MG63 (cell line): Measurements from ENCODE around the gene TERT. TPM values are rescaled to one million over a fixed set of nuclear protein-coding genes. Genes with fewer than 3 reads are reported as not detected.

Experiments
- DNase-seq: peaks from one replicate; pipeline ENCODE4 v3.0.0-alpha.2; 2020
- H3K27me3 ChIP-seq: fragments of 250-450 bp; sonication (Bioruptor Pico); 2 replicates; pipeline ENCODE4 v1.5.1; 2020; ENCODE audit warnings: mild to moderate bottlenecking, moderate library complexity
- H3K36me3 ChIP-seq: fragments of 250-450 bp; sonication (Bioruptor Pico); 2 replicates; pipeline ENCODE4 v1.5.1; 2020; ENCODE audit warnings: mild to moderate bottlenecking, moderate library complexity
- H3K4me3 ChIP-seq: fragments of 250-450 bp; sonication (Bioruptor Pico); 2 replicates; pipeline ENCODE4 v1.5.1; 2020; ENCODE audit warnings: mild to moderate bottlenecking, moderate library complexity
- H3K9me3 ChIP-seq: fragments of 250-450 bp; sonication (Bioruptor Pico); 2 replicates; pipeline ENCODE4 v1.5.1; 2020; ENCODE audit warnings: mild to moderate bottlenecking, moderate library complexity
- total RNA-seq: library from RNA; depleted of rRNA; stranded (reverse); fragments of >200 nt; shearing (Covaris generic); gene quantifications from 2 replicates; pipeline ENCODE4 v1.2.3, GENCODE V29; 2014; ENCODE audit warnings: low replicate concordance

TERT gene
- total RNA-seq, 1 experiment from 2014 or later = 2.4 TPM

DNA sequence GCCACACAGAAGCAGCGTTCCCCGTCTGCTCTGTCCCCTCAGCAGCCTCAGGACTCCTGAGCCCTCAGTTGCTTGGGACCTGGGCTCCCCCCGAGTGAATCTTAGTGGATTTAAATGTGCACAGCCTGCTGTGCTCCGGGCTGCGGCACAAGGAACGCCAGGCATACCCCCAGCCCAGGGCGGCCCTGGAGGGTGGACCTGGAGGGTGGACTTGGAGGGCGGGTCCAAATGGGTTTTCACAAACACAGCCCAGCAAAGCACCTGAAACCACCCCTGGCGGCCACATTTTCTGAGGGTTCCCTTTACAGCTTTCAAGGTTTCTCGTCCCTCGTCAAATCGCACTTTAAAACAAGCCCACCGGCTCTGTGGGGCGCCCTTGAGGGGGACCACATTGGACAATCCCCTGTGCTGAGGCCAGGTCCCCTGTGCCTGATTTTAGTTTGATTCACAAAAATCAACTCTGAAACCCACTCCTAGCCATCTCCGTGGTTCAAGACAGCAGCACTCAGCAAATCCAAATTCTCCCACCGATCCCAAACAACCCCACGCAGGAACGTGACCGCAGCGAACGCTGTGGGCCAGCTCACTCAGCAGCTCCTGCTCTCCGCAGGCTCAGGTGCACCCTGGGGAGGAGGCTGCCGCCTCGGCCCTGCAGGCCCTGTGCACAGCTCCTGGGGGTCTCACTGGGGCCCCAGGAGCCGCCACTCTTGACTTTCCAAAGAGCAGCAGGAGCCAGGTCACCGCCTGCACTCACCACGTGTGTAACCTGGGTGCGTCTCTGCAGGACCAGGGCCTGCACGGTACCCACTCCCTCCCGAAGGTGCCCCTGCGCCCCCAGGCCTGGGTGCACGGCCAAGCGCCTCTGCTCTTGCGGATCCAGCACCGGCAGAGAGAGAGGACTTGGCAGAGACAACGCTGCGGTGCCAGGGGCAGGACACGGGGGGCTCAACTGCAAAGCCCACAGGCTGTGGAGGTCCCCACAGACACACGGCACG is 29.1 kb downstream of the TERT start:
- no peak for DNase-seq
- H3K9me3 ChIP-seq = no peaks in the 10 kb centered on the region
- peaks cover 2% of the 10 kb centered on the region; the same call in 1 of the 2 replicates for H3K27me3 ChIP-seq
- no peak overlapping the region for H3K4me3 ChIP-seq
- no peaks in the 10 kb centered on the region; the same call in 1 of the 2 replicates for H3K36me3 ChIP-seq

DNA sequence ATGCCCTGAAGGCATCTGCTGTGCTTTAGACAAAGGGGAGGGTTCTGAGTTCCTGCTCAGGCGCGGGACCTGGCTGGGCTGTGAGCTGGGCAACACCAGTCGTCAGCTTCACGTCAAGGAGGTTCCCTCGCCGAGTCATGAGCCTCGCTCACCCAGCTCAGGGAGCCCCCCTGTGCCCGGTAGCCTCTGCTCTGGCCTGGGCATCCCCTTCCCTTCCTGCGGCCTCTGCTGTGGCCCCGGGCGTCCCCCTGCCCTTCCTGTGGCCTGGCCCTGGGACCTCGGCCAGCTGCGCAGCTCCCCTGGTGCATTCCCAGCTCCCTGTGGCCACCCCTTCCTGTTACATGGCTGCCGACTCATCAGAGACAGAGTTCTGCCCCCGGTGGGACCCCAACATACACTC is 29.8 kb downstream of the TERT start:
- H3K9me3 ChIP-seq = no peaks in the 10 kb centered on the region
- H3K36me3 ChIP-seq = no peaks in the 10 kb centered on the region; the same call in 1 of the 2 replicates
- peaks cover 2% of the 10 kb centered on the region; the same call in 1 of the 2 replicates for H3K27me3 ChIP-seq
- DNase-seq = no peak
- no peak overlapping the region for H3K4me3 ChIP-seq

DNA sequence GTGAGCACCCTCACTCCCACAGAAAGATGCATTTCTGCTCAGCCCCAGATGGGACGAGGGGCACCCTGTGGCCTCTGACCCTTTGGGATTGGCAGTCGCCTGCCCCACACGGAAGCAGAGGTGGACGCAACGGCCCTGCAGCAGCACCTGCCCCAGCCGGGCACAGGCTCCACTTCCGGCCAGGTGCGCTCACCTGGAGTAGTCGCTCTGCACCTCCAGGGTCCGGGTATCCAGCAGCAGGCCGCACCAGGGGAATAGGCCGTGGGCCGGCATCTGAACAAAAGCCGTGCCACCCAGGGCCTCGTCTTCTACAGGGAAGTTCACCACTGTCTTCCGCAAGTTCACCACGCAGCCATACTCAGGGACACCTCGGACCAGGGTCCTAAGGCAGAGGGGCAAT is 30.7 kb downstream of the TERT start:
- Histone ChIP-seq H3K4me3 (no peak overlapping the region), H3K36me3 (no peaks in the 10 kb centered on the region; the same call in 1 of the 2 replicates), H3K9me3 (no peaks in the 10 kb centered on the region), H3K27me3 (peaks cover 2% of the 10 kb centered on the region; the same call in 1 of the 2 replicates)
- no peak for DNase-seq

DNA sequence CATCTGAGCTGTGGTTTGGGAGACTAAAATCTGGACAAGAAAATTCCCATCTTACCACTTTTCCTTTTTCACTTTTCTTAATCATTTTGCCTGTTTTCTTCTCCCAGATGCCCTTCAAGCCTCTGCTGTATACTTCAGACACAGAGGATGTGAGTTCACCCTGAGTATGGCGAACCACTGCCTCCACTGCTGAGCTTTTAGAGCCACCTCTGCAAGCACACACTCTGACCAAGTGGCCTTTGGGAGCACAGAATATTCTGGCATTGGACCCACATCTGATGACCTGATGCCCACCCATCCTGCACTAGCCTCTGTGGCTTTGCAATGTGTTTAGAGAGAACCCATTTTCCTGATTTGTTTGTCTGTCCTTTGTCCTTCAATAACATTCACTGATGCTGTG is 32.5 kb downstream of the TERT start:
- no peak for DNase-seq
- Histone ChIP-seq H3K9me3 (no peaks in the 10 kb centered on the region), H3K4me3 (no peak overlapping the region), H3K36me3 (no peaks in the 10 kb centered on the region; the same call in 1 of the 2 replicates), H3K27me3 (peaks cover 2% of the 10 kb centered on the region; the same call in 1 of the 2 replicates)

DNA sequence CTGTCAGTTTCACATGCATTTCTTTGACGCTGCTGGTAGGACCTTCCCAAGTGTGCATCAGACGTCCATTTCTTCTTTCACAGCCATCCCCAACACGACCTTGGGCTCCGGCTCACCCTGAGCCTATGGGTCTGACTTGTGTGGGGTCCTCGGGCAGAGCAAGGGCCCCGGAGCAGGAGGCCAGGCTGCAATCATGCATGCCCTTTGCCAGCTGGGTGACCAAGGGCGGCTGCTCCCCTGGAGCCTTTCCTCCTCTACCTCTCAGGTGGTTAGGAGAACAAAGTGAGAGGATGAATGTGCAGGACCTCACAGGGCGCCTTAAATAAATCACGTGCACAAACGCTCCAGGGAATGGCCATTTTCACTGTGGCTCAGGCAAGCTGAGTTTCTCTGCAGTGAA is 33.2 kb downstream of the TERT start:
- H3K27me3 ChIP-seq = peaks cover 2% of the 10 kb centered on the region; the same call in 1 of the 2 replicates
- no peak for DNase-seq
- H3K4me3 ChIP-seq = no peak overlapping the region
- H3K36me3 ChIP-seq = no peaks in the 10 kb centered on the region; the same call in 1 of the 2 replicates
- H3K9me3 ChIP-seq = no peaks in the 10 kb centered on the region

DNA sequence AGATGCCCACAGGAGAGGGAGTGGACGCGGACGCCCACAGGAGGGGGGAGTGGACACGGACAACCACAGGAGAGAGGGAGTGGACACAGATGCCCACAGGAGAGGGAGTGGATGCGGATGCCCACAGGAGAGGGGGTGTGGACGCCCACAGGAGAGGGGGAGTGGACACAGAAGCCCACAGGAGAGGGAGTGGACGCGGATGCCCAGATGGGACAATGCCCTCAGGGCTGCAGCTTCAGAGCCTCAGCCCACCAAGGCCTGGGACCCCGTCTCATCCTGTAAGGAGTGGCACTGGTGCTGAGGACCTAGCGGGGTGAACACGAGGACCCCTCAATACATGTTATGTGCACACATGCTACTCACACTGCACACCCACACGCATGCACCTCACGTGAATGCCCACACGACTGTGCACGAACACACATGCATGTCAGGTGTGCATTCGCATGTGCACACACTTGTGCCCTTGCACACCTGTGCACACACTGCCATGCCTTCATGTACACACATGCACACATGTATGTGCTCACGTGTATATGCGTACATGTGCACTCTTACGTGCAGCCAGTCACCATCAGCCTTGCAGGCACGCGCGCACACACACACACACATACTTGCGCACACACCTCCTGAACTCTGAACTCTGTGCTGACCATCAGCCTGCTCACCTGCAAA is 34.9 kb downstream of the TERT start:
- no peaks in the 10 kb centered on the region; the same call in 1 of the 2 replicates for H3K36me3 ChIP-seq
- no peak for DNase-seq
- H3K4me3 ChIP-seq = no peak overlapping the region
- no peaks in the 10 kb centered on the region for H3K9me3 ChIP-seq
- H3K27me3 ChIP-seq = no peaks in the 10 kb centered on the region; the same call in 1 of the 2 replicates

DNA sequence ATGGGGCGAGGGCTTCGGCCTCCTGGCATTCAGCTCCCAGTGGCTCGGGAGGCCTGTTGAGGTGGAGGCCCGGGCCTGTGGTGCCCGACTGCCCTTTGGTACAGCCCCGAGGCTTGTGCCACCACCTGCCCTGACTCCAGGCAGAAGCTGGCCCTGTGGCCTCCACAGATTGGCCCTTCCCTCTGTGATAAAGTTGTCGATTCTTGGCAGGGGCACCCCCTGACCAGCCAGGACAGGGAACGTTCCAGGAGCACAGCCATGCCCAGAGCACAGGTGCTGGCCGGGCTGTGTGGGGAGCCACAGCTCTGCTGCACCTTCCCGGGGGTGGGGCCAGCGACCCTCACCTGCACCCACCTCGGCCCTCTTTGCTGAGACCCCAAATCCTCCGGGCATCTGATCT is 37.0 kb downstream of the TERT start:
- H3K4me3 ChIP-seq = no peak overlapping the region
- H3K27me3 ChIP-seq = no peaks in the 10 kb centered on the region; the same call in 1 of the 2 replicates
- H3K9me3 ChIP-seq = no peaks in the 10 kb centered on the region
- no peak for DNase-seq
- H3K36me3 ChIP-seq = no peaks in the 10 kb centered on the region

DNA sequence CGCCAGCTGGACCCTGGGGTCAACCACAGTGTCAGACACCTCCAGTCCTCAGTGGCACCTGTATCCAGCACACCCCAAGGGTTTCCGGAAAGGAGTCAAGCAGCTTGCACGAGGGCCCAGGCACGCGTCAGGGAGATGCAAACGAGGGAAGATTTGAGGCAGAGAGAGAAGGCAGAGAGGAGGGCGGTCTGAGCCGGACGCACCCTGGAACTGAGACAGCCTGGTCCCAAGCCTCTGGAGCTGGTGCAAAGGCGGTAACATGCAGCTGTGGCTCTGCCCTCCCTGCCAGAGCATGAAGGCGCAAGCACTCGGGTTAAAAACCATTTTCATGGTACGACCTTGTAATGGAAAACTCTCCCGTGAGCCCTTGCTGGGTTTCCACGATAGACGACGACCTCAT is 37.5 kb downstream of the TERT start:
- DNase-seq = no peak
- no peaks in the 10 kb centered on the region for H3K9me3 ChIP-seq
- no peaks in the 10 kb centered on the region; the same call in 1 of the 2 replicates for H3K27me3 ChIP-seq
- H3K36me3 ChIP-seq = no peaks in the 10 kb centered on the region
- no peak overlapping the region for H3K4me3 ChIP-seq

DNA sequence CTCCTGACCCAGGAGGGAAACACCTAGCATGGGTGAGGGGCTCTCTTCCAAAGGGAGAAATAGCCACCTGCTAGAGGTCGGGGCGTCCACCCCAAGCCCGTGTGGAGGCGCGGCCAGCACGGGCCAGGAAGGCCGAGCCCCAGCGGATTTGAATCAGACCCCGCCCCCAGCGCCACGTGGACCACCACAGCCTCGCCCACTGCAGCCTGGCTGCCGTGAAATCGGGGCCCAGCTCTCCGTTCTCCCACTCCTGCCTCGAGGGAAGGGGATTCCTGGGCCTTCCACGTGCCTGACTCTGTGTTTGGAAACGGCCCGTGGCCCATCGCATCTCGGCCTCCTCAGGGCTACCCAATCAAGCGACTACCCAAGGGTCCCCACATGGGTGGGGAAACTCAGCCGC is 38.1 kb downstream of the TERT start:
- Histone ChIP-seq H3K36me3 (no peaks in the 10 kb centered on the region), H3K4me3 (no peak overlapping the region), H3K9me3 (no peaks in the 10 kb centered on the region), H3K27me3 (peaks cover 3% of the 10 kb centered on the region; the same call in 1 of the 2 replicates)
- DNase-seq = no peak

DNA sequence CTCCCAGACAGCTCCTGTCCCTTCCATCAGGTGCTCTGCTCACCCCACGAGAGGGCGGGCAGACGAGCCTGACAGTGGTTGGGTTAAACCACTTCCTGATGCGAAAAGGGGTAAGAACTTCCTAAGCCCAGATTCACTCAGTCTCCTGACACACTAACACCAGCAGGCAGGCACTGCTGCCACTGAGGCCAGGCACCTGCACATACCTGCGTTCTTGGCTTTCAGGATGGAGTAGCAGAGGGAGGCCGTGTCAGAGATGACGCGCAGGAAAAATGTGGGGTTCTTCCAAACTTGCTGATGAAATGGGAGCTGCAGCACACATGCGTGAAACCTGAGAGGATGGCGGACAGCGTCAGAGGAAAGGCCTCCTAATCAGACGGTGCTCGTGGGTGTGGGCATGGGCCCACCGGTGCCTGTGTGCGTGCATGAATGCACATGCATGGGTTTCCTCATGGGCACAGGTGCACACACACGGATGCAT is 39.7 kb downstream of the TERT start:
- peaks cover 10% of the 10 kb centered on the region; the same call in 1 of the 2 replicates for H3K27me3 ChIP-seq
- H3K36me3 ChIP-seq = no peaks in the 10 kb centered on the region
- H3K4me3 ChIP-seq = no peak overlapping the region
- H3K9me3 ChIP-seq = no peaks in the 10 kb centered on the region
- no peak for DNase-seq

DNA sequence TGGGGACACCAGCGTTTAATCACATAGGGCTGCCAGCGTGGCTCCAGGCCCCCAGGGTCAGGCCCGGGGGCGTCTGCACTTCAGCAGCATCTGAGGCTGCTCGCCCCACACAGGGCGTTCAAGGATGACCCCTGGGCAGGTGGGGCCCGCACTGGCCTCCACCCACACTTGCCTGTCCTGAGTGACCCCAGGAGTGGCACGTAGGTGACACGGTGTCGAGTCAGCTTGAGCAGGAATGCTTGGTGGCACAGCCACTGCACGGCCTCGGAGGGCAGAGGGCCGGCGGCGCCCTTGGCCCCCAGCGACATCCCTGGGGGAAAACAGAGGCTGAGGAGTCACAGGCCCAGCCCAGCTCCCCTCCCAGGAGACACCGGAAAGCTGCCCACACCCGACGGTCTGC is 40.7 kb downstream of the TERT start:
- H3K4me3 ChIP-seq = no peak overlapping the region
- H3K36me3 ChIP-seq = no peaks in the 10 kb centered on the region
- H3K9me3 ChIP-seq = no peaks in the 10 kb centered on the region
- peaks cover 19% of the 10 kb centered on the region for H3K27me3 ChIP-seq
- no peak for DNase-seq

DNA sequence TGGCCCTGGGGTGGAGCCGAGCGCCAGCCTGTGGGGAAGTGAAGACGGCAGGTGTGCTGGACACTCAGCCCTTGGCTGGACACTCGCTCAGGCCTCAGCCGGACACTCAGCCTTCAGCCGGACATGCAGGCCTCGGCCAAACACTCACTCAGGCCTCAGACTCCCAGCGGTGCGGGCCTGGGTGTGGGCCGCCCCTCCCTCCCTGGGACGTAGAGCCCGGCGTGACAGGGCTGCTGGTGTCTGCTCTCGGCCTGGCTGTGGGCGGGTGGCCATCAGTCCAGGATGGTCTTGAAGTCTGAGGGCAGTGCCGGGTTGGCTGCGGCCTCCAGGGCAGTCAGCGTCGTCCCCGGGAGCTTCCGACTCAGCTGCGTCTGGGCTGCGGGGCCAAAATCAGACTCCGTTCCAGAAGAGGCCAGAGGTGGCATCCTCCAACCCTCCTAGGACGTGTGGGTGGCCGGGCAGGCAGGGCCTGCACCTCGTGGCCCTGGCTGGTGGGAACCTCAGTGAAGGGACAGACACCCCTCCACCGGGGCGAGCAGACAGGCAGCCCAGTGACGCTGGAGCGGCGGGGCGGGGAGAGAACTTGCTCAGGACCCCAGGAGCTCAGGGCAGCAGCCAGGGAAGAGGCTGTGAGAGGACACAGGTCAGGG is 41.3 kb downstream of the TERT start:
- Histone ChIP-seq H3K4me3 (no peak overlapping the region), H3K36me3 (no peaks in the 10 kb centered on the region), H3K27me3 (peaks cover 25% of the 10 kb centered on the region), H3K9me3 (no peaks in the 10 kb centered on the region)
- no peak for DNase-seq

DNA sequence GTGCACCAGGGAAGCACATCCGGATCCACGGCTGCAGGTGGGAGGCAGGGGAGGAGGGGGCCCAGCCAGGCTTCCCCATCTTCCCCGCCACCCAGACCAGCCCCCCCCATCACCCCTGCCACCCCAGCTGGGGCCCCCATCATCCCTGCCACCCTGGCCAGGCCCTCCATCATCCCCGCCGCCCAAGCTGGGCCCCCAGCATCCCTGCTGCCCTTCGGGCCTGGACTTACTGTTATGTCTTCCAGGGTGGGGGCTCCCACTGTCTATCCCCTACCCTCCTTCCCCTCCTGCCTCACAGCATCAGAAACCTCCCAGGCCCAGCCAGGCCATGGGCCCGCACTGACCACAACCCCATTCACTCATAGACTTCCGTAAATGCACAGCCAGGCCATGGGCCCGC is 42.2 kb downstream of the TERT start:
- no peak for DNase-seq
- H3K4me3 ChIP-seq = no peak overlapping the region
- H3K27me3 ChIP-seq = peaks cover 34% of the 10 kb centered on the region
- no peaks in the 10 kb centered on the region for H3K9me3 ChIP-seq
- H3K36me3 ChIP-seq = no peaks in the 10 kb centered on the region

DNA sequence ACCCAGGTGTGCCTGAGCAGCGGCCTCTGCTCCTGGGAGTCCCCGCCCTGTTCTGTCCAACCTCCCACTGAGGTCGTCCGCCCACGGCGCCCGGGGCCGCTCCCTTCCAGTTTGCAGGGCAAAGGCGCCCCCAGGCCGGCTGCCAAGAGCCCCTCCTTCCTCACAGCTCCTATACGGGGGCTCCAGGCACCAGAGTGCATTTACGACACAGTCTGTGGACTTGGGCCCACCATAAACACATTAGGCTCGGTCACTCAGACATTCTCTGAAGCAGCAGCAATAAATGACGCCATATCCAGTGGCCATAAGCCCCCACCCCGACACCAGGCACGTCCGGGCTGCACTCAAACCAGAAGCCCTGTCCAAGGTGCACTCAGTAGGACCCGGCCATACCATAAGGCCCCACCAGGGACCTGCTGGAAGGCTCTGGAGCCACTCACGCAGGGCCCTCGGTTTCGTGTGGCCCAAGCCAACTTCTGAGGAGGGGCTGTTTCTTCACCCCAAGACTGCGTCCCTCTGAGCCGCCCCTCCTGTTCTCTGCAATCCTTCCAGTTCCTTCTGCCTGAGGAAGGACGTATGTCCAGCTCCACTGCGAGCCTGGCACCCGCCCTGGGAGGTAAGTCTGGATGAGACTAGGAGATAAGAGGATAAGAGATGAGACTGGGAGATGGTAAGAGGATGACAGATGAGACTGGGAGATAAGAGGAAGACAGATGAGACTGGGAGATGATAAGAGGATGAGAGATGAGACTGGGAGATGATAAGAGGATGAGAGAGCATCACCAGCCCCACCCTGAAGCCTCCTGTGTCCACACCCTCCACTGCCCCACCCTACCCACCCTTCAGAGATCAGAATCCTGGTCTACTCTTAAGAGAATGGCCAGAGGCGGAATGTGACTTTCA is 42.9 kb downstream of the TERT start:
- H3K27me3 ChIP-seq = peaks cover 42% of the 10 kb centered on the region
- no peaks in the 10 kb centered on the region for H3K36me3 ChIP-seq
- DNase-seq = no peak
- H3K9me3 ChIP-seq = 0 out of 2 replicates have a peak, but pooled peaks cover 2% of the 10 kb centered on the region
- H3K4me3 ChIP-seq = no peak overlapping the region

DNA sequence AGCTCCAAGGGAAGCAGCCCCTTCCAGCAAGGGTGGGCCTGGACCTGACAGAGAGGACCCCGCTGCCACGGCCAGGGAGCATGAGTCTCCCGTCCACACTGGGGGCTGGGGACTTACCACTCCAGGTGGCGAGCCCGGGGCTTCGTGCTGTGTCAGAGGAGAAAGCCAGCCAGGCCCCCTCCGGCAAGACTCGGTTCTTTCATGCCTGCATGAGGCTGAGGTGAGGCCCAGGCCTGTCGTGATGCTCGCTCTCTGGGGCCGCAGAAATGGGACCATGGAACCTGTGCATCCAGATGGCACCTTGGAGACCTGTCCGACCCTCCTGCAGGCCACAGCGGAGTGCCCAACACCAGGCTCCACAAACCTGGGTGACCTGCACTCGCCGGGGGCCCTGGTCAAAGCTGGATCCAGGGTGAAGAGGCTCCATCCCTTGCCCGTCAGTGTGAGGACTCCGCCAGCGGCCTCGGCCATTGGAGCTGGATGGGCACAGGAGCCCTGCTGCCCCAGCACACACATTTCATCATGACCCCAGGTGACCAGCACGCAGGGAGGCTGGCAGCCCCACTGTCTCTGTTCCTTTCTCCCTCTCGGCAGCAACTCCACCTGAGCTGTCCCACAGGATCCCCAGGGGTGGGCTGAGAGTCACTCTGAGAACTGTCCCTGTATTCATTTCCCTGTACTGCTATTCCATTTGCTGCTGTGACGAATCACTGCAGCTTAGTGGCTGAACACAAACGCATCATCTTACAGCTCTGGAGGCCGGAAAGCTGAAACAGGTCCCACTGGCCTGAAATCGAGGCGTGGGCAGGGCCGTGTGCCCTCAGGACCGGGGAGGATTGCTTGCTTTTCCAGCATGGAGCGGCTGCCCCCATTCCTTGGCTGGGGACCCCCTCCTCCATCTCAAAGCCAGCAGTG is 45.2 kb downstream of the TERT start:
- DNase-seq = no peak
- Histone ChIP-seq H3K4me3 (no peak overlapping the region), H3K36me3 (no peaks in the 10 kb centered on the region), H3K9me3 (0 out of 2 replicates have a peak, but pooled peaks cover 2% of the 10 kb centered on the region), H3K27me3 (peaks cover 65% of the 10 kb centered on the region)
